Hepatocyte (in vitro differentiated cells): ENCODE data around the gene STAT5A.

Experiments used
- CTCF ChIP-seq: fragments of 200-600 bp; sonication (generic); IDR thresholded peaks from 2 replicates; pipeline ENCODE4 v1.5.1; 2016; ENCODE audit warnings: antibody characterized with exemption, mild to moderate bottlenecking; ENCODE audit not compliant: poor library complexity
- EZH2 ChIP-seq: fragments of 200-600 bp; sonication (generic); IDR thresholded peaks from 2 replicates; pipeline ENCODE4 v1.6.1; 2016; ENCODE audit warnings: antibody characterized with exemption, mild to moderate bottlenecking, borderline replicate concordance
- EZH2phosphoT487 ChIP-seq: fragments of 200-600 bp; sonication (generic); IDR thresholded peaks from one replicate; pipeline ENCODE4 v1.6.1; 2018; ENCODE audit warnings: antibody characterized with exemption, mild to moderate bottlenecking, low read depth, moderate library complexity; ENCODE audit not compliant: unreplicated experiment, severe bottlenecking

GRCh38 chr17:42342242-42343008 is 54.1 kb downstream of the STAT5A start:
- no peak for TF ChIP-seq EZH2
- no peak for TF ChIP-seq CTCF
- no peak for TF ChIP-seq EZH2phosphoT487
